K562 (cell line): ENCODE measurements around the gene XIRP1.

Source experiments
- ATF2 ChIP-seq: sonication (generic); formaldehyde crosslinking; IDR thresholded peaks from 2 replicates; pipeline ENCODE4 v1.8.1; 2022; ENCODE audit warnings: missing genetic modification reagents
- BDP1 ChIP-seq: IDR thresholded peaks from 3 replicates; pipeline ENCODE4 v1.6.1; 2011; ENCODE audit not compliant: insufficient read length, insufficient read depth
- CTCF ChIP-seq, 3 experiments: IDR thresholded peaks in 2 of 3; conservative IDR thresholded peaks in 1 of 3; 2 replicates each; pipeline ENCODE4 v1.5.1; 2011 to 2012; ENCODE audit warnings: low read length in 3 of 3, mild to moderate bottlenecking in 3 of 3, control low read depth in 2 of 3, improper control_type of control experiment in 1 of 3, inconsistent platforms in 1 of 3, low read depth in 1 of 3, mixed read lengths in 1 of 3, moderate library complexity in 1 of 3; ENCODE audit not compliant: insufficient read depth in 2 of 3
- ESRRA ChIP-seq: fragments of 450-650 bp; IDR thresholded peaks from 2 replicates; pipeline ENCODE4 v1.6.1; 2014; ENCODE audit warnings: low read depth, mild to moderate bottlenecking, moderate library complexity, borderline replicate concordance
- MYC ChIP-seq, 2 experiments: fragments of 250-450 bp in 1 of 2; sonication (Bioruptor Pico) in 1 of 2; IDR thresholded peaks; 2 replicates each; pipeline versions ENCODE4 v1.5.1 to v1.6.1; 2012 to 2021; ENCODE audit warnings: low read depth in 2 of 2, borderline replicate concordance in 1 of 2, improper control_type of control experiment in 1 of 2, low read length in 1 of 2, mild to moderate bottlenecking in 1 of 2, moderate library complexity in 1 of 2
- NCOA6 ChIP-seq: fragments of 450-650 bp; IDR thresholded peaks from 2 replicates; pipeline ENCODE4 v1.6.1; 2017; ENCODE audit warnings: mild to moderate bottlenecking
- RBBP5 ChIP-seq: fragments of 200-600 bp; sonication (generic); IDR thresholded peaks from 2 replicates; pipeline ENCODE4 v1.6.1; 2012; ENCODE audit warnings: borderline replicate concordance, mild to moderate bottlenecking, low read length, control low read depth, inconsistent platforms; ENCODE audit not compliant: insufficient read depth, poor library complexity, severe bottlenecking
- TEAD1 ChIP-seq, 2 experiments: fragments of 450-650 bp in 1 of 2; sonication (generic) in 1 of 2; formaldehyde crosslinking; IDR thresholded peaks; 2 replicates each; pipeline versions ENCODE4 v1.4.0 to v1.8.0; 2020 to 2022; ENCODE audit warnings: mild to moderate bottlenecking in 2 of 2, missing genetic modification reagents in 1 of 2
- TF ChIP-seq, protein P1 (sequence below), 2 experiments: fragments of 450-650 bp; formaldehyde crosslinking in 1 of 2; IDR thresholded peaks; 2 replicates each; pipeline versions ENCODE4 v1.4.0 to v1.6.1; 2014 to 2020; ENCODE audit warnings: mild to moderate bottlenecking in 2 of 2, borderline replicate concordance in 1 of 2, low read depth in 1 of 2

DNA sequence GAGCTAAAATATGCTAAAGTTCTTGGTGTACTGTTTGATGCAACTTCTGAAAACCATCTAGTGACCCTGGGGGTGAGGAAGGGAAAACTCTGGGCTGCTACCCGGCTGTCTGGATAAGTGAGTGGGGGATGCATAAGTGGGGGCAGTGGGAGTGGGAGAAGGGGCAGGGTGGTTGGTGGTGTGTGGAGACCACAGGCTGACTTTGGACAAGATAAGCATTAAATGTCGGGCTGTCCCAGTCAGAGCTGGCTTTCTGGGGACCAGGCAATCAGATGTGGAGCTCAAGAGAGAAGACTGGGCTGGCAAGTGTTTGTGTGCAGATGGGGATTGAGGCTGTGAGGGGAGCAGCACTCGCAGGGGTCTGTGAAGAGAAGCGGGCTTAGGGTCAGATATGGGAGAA, 11.0 kb upstream of the XIRP1 start:
- TF ChIP-seq ATF2 (CRISPR knock-in tag) (no peak), MYC (IDR thresholded peaks at IDR 0.05; ENCODE audit: low read depth, low read length) (no peak), MYC (CRISPR knock-in tag; IDR thresholded peaks at IDR 0.05; ENCODE audit: borderline replicate concordance, low read depth) (no peak), TEAD1 (CRISPR knock-in tag; IDR thresholded peaks at IDR 0.05) (no peak), ESRRA (no peak), CTCF (IDR thresholded peaks at IDR 0.05 in 2 of 3, conservative IDR thresholded peaks at IDR 0.05 in 1 of 3; ENCODE audit: insufficient read depth in 2 of 3, low read depth in 1 of 3, low read length in 3 of 3) (no peak), BDP1 (no peak), RBBP5 (no peak), NCOA6 (no peak)
- TF ChIP-seq, protein P1, sequence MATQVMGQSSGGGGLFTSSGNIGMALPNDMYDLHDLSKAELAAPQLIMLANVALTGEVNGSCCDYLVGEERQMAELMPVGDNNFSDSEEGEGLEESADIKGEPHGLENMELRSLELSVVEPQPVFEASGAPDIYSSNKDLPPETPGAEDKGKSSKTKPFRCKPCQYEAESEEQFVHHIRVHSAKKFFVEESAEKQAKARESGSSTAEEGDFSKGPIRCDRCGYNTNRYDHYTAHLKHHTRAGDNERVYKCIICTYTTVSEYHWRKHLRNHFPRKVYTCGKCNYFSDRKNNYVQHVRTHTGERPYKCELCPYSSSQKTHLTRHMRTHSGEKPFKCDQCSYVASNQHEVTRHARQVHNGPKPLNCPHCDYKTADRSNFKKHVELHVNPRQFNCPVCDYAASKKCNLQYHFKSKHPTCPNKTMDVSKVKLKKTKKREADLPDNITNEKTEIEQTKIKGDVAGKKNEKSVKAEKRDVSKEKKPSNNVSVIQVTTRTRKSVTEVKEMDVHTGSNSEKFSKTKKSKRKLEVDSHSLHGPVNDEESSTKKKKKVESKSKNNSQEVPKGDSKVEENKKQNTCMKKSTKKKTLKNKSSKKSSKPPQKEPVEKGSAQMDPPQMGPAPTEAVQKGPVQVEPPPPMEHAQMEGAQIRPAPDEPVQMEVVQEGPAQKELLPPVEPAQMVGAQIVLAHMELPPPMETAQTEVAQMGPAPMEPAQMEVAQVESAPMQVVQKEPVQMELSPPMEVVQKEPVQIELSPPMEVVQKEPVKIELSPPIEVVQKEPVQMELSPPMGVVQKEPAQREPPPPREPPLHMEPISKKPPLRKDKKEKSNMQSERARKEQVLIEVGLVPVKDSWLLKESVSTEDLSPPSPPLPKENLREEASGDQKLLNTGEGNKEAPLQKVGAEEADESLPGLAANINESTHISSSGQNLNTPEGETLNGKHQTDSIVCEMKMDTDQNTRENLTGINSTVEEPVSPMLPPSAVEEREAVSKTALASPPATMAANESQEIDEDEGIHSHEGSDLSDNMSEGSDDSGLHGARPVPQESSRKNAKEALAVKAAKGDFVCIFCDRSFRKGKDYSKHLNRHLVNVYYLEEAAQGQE (IDR thresholded peaks at IDR 0.05; ENCODE audit: borderline replicate concordance): no peak
- TF ChIP-seq, protein P1 (CRISPR knock-in tag; IDR thresholded peaks at IDR 0.05; ENCODE audit: low read depth): no peak
